Osteoblast (primary cell): ENCODE data around the gene EXOC3L4. TPM values are rescaled to one million over a fixed set of nuclear protein-coding genes. Genes with fewer than 3 reads are reported as not detected.

Experiments used
- DNase-seq: peaks from one replicate; pipeline ENCODE4 v3.0.0; 2011; ENCODE audit warnings: low spot score, mixed read lengths; ENCODE audit not compliant: insufficient read length; ENCODE audit errors: missing footprints
- H2AFZ ChIP-seq: 2 replicates; pipeline ENCODE4 v1.6.0; 2011; ENCODE audit warnings: mild to moderate bottlenecking, low read length
- H3K27ac ChIP-seq: 2 replicates; pipeline ENCODE4 v1.5.1; 2011; ENCODE audit warnings: mild to moderate bottlenecking, low read depth, low read length, moderate library complexity
- H3K27me3 ChIP-seq: 2 replicates; pipeline ENCODE4 v1.6.0; 2012; ENCODE audit warnings: mild to moderate bottlenecking, control low read depth, inconsistent platforms, low read length, moderate library complexity; ENCODE audit not compliant: insufficient read depth
- H3K36me3 ChIP-seq: 2 replicates; pipeline ENCODE4 v1.5.1; 2011; ENCODE audit warnings: mild to moderate bottlenecking, low read length, control low read depth, moderate library complexity; ENCODE audit not compliant: insufficient read depth
- H3K4me1 ChIP-seq: 2 replicates; pipeline ENCODE4 v1.5.1; 2011; ENCODE audit warnings: mild to moderate bottlenecking, low read length, control low read depth, moderate library complexity; ENCODE audit not compliant: insufficient read depth
- H3K4me2 ChIP-seq: 2 replicates; pipeline ENCODE4 v1.6.0; 2011; ENCODE audit warnings: mild to moderate bottlenecking, low read length; ENCODE audit not compliant: insufficient read depth
- H3K4me3 ChIP-seq: fragments of 200-600 bp; sonication (generic); 3 replicates; pipeline ENCODE4 v1.5.1; 2012; ENCODE audit warnings: mild to moderate bottlenecking, low read length, inconsistent platforms; ENCODE audit not compliant: insufficient read depth
- H3K79me2 ChIP-seq: 2 replicates; pipeline ENCODE4 v1.6.0; 2012; ENCODE audit warnings: mild to moderate bottlenecking, low read length, control low read depth, inconsistent platforms; ENCODE audit not compliant: insufficient read depth
- H3K9me3 ChIP-seq: 2 replicates; pipeline ENCODE4 v1.5.1; 2011; ENCODE audit warnings: low read depth, low read length, control low read depth
- H4K20me1 ChIP-seq: 2 replicates; pipeline ENCODE4 v1.6.0; 2012; ENCODE audit warnings: mild to moderate bottlenecking, low read length, control low read depth; ENCODE audit not compliant: insufficient read depth
- total RNA-seq: library from RNA; depleted of rRNA; stranded (reverse); fragments of >200 nt; gene quantifications from 2 replicates; pipeline ENCODE4 v1.2.3, GENCODE V29; 2012
- TF ChIP-seq, protein P1 (sequence below): IDR thresholded peaks from 2 replicates; pipeline ENCODE4 v1.5.1; 2011; ENCODE audit warnings: mild to moderate bottlenecking, low read depth, low read length, moderate library complexity; ENCODE audit errors: extremely low read depth

The EXOC3L4 gene
- total RNA-seq, 1 donor, result not detected

DNA sequence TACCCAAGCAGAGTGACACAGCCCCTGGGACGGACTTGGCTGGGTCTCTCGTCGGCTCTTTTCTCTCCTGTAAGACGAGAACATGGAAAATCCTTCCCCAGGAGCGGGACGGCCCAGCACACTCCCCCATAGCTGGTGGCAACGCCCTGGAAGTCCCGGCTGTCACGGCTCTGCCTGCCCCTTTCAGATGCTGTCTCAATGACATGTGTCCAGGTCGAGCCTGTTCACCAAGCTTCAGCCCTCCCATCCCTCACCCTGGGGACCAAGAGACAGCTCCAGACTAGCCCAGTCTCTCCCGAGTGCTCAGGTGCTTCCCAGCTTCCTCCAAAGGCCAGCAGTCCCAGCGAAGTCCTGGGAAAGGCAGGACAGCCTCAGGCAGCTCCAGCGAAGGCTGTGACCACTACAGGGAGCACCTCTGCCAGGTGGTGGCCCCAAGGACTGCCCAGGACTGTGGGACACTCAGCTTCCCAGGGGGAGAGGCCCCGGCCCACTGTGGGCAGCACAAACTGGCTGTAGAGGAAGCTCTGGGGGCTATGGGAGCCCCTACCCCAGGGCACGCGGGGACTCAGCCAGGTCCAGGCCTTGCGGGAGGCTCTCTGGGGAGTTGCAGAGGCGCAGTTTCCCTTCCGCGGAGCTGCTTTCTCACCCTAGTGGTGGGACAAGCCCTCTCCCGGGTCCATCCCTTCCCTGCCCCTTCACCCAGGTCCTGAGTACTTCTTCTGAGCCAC is 62.3 kb downstream of the EXOC3L4 start:
- Histone ChIP-seq H3K4me1 (peaks cover 4% of the 10 kb centered on the region), H4K20me1 (no peaks in the 10 kb centered on the region), H2AFZ (no peak overlapping the region), H3K36me3 (no peaks in the 10 kb centered on the region), H3K27me3 (peaks cover 6% of the 10 kb centered on the region), H3K79me2 (no peaks in the 10 kb centered on the region), H3K4me3 (no peak overlapping the region), H3K27ac (no peak overlapping the region), H3K4me2 (no peak overlapping the region), H3K9me3 (no peaks in the 10 kb centered on the region)
- TF ChIP-seq, protein P1, sequence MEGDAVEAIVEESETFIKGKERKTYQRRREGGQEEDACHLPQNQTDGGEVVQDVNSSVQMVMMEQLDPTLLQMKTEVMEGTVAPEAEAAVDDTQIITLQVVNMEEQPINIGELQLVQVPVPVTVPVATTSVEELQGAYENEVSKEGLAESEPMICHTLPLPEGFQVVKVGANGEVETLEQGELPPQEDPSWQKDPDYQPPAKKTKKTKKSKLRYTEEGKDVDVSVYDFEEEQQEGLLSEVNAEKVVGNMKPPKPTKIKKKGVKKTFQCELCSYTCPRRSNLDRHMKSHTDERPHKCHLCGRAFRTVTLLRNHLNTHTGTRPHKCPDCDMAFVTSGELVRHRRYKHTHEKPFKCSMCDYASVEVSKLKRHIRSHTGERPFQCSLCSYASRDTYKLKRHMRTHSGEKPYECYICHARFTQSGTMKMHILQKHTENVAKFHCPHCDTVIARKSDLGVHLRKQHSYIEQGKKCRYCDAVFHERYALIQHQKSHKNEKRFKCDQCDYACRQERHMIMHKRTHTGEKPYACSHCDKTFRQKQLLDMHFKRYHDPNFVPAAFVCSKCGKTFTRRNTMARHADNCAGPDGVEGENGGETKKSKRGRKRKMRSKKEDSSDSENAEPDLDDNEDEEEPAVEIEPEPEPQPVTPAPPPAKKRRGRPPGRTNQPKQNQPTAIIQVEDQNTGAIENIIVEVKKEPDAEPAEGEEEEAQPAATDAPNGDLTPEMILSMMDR, result no peak
- DNase-seq, result no peak

DNA sequence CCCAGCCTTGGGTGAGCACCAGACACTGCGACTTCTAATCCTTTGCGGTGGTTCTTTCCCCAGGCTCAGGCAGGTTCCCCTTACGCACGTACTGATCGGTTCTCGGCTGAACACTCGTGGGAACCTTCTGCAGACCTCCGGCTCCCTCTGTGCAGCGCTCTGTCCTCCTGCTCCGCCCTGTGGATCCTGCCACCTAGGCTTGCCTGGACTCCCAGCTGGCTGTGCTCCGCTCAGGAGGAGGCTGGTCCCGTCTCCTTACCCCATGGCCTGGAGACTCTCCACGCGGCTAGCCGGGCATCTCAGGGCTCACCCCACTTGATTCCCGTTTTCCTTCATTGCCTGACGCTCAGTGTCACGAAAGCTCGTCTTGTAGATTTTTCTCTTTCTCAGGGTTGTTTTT is 63.4 kb downstream of the EXOC3L4 start:
- H3K36me3 ChIP-seq, result no peaks in the 10 kb centered on the region
- H4K20me1 ChIP-seq, result no peaks in the 10 kb centered on the region
- no peaks in the 10 kb centered on the region for H3K9me3 ChIP-seq
- no peak overlapping the region for H3K27ac ChIP-seq
- H3K79me2 ChIP-seq, result no peaks in the 10 kb centered on the region
- no peak overlapping the region for H3K4me2 ChIP-seq
- no peak overlapping the region for H2AFZ ChIP-seq
- peaks cover 4% of the 10 kb centered on the region for H3K4me1 ChIP-seq
- peaks cover 17% of the 10 kb centered on the region for H3K27me3 ChIP-seq
- no peak overlapping the region for H3K4me3 ChIP-seq
- no peak for DNase-seq
- TF ChIP-seq, protein P1, result no peak

DNA sequence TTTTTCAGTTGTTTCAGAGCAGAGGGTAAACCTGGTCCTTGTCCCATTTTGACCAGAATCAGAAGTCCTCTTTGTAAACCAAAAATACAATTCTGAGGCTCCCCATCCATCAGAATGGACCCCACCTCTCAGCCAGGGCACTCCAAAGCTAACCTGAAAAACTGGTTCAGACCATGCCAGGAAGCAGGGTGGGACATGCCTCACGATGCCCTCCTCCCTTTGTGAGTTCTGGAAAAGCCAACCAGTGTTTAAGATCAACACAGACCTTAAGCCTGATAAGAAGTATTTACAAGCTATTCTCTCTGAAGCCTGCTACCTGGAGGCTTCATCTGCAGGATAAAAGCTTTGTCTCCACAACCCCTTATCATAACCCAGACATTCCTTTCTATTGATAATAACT is 64.2 kb downstream of the EXOC3L4 start:
- TF ChIP-seq, protein P1, result no peak
- Histone ChIP-seq H2AFZ (no peak overlapping the region), H3K27me3 (peaks cover 20% of the 10 kb centered on the region), H3K4me3 (no peak overlapping the region), H4K20me1 (no peaks in the 10 kb centered on the region), H3K9me3 (no peaks in the 10 kb centered on the region), H3K27ac (no peak overlapping the region), H3K36me3 (no peaks in the 10 kb centered on the region), H3K79me2 (no peaks in the 10 kb centered on the region), H3K4me2 (no peak overlapping the region), H3K4me1 (peaks cover 4% of the 10 kb centered on the region)
- DNase-seq, result no peak

Other genes with a start within 250 kb of the EXOC3L4 start
- under 0.01 and 0.29 TPM in 2 replicates for gene AMN, start 172.1 kb upstream of the EXOC3L4 start, total RNA-seq
- gene CDC42BPB, start 37.2 kb upstream of the EXOC3L4 start, total RNA-seq, result 99.9 and 118 TPM in 2 replicates
- not detected in 2 replicates for gene LBHD2, start 10.5 kb upstream of the EXOC3L4 start, total RNA-seq
- gene TNFAIP2, start 28.7 kb downstream of the EXOC3L4 start, total RNA-seq, result 41.3 and 60.1 TPM in 2 replicates
- 197 and 221 TPM in 2 replicates for gene EIF5, start 239.5 kb downstream of the EXOC3L4 start, total RNA-seq